Measurements from ENCODE around the gene ZNF391.

DNA sequence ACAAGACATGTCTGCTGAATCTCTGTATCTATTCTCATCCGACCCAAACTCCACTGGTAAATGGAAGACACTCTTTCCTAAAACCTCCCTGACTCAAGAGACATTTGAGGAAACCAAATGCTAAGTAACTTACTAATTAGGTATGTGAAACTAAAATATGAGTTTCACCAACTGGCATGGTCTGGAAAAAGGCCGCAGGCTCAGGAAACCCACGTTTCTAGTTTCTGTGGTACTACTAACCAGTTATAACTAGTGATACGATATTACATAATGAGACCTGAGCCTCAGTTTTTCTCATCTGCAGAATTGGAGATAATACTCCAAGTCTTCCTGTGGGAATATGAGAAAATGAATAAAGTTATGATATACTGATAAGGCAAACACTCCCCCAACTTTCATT lies 39.9 kb downstream of the ZNF391 start:
- TF ChIP-seq TAF1 (IDR thresholded peaks at IDR 0.05; ENCODE audit: low read depth) (no peak), EGR1 (IDR thresholded peaks at IDR 0.05) (no peak), YY1 (IDR thresholded peaks at IDR 0.05; ENCODE audit: low read depth) (no peak)
- TF ChIP-seq, protein P1, sequence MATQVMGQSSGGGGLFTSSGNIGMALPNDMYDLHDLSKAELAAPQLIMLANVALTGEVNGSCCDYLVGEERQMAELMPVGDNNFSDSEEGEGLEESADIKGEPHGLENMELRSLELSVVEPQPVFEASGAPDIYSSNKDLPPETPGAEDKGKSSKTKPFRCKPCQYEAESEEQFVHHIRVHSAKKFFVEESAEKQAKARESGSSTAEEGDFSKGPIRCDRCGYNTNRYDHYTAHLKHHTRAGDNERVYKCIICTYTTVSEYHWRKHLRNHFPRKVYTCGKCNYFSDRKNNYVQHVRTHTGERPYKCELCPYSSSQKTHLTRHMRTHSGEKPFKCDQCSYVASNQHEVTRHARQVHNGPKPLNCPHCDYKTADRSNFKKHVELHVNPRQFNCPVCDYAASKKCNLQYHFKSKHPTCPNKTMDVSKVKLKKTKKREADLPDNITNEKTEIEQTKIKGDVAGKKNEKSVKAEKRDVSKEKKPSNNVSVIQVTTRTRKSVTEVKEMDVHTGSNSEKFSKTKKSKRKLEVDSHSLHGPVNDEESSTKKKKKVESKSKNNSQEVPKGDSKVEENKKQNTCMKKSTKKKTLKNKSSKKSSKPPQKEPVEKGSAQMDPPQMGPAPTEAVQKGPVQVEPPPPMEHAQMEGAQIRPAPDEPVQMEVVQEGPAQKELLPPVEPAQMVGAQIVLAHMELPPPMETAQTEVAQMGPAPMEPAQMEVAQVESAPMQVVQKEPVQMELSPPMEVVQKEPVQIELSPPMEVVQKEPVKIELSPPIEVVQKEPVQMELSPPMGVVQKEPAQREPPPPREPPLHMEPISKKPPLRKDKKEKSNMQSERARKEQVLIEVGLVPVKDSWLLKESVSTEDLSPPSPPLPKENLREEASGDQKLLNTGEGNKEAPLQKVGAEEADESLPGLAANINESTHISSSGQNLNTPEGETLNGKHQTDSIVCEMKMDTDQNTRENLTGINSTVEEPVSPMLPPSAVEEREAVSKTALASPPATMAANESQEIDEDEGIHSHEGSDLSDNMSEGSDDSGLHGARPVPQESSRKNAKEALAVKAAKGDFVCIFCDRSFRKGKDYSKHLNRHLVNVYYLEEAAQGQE (IDR thresholded peaks at IDR 0.05; ENCODE audit: low read depth): no peak
- TF ChIP-seq, protein P2, sequence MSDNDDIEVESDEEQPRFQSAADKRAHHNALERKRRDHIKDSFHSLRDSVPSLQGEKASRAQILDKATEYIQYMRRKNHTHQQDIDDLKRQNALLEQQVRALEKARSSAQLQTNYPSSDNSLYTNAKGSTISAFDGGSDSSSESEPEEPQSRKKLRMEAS (IDR thresholded peaks at IDR 0.05): no peak
